GM21447 (cell line): Measurements from ENCODE around the gene CAPS.
"Not testable (repeated sequence)": the region's sequence is repeated elsewhere in the genome, so short reads cannot be mapped to it uniquely, and the experiment has no call there.

ENCODE experiments used
- ATAC-seq: cut with Tn5 transposase; IDR thresholded peaks from one replicate; pipeline ENCODE4 v1.9.1; 2021; ENCODE audit not compliant: unreplicated experiment

The CAPS gene

GRCh38 chr19:5913739-5914357, at the start of gene CAPS:
TSS of gene CAPS (plus strand) at chr19:5914254. CDS start at chr19:5914407, 153 bp downstream.
- no peak for ATAC-seq

- ATAC-seq = no peak
These were observed 49.1 kb upstream of the CAPS start for GRCh38 chr19:5864725-5865486.

GRCh38 chr19:5865772-5866171, 48.3 kb upstream of the CAPS start:
- ATAC-seq = no peak

- ATAC-seq = no peak
These were observed 46.6 kb upstream of the CAPS start for GRCh38 chr19:5867201-5868136.

- ATAC-seq = no peak
These were observed 43.1 kb upstream of the CAPS start for GRCh38 chr19:5870986-5871394.

- ATAC-seq = no peak
These were observed 40.3 kb upstream of the CAPS start for GRCh38 chr19:5873617-5874199.

GRCh38 chr19:5874496-5874895, 39.6 kb upstream of the CAPS start:
- ATAC-seq = not testable (repeated sequence)

- ATAC-seq = no peak
These were observed 36.6 kb upstream of the CAPS start for GRCh38 chr19:5877427-5877826.

GRCh38 chr19:5877882-5878281, 36.2 kb upstream of the CAPS start:
- ATAC-seq = no peak

GRCh38 chr19:5880196-5880595, 33.9 kb upstream of the CAPS start:
- ATAC-seq = no peak

- no peak for ATAC-seq
These were observed 33.4 kb upstream of the CAPS start for GRCh38 chr19:5880604-5881078.

- no peak for ATAC-seq
These were observed 32.3 kb upstream of the CAPS start for GRCh38 chr19:5881543-5882299.

- ATAC-seq = no peak
These were observed 31.6 kb upstream of the CAPS start for GRCh38 chr19:5882421-5882968.

GRCh38 chr19:5883157-5883873, 30.7 kb upstream of the CAPS start:
- not testable (repeated sequence) for ATAC-seq

- not testable (repeated sequence) for ATAC-seq
These were observed 29.8 kb upstream of the CAPS start for GRCh38 chr19:5884065-5884811.

GRCh38 chr19:5889288-5889971, 24.6 kb upstream of the CAPS start:
- ATAC-seq = no peak

GRCh38 chr19:5890099-5890498, 24.0 kb upstream of the CAPS start:
- ATAC-seq = no peak

GRCh38 chr19:5891572-5891937, 22.5 kb upstream of the CAPS start:
- ATAC-seq = no peak
